IPS-NIHi7 (cell line): ENCODE data around the gene MUC4.
"Not testable (repeated sequence)": the region's sequence is repeated elsewhere in the genome, so short reads cannot be mapped to it uniquely, and the experiment has no call there.

Experiments used
- DNase-seq: peaks from one replicate; pipeline ENCODE4 v3.0.0; 2012; ENCODE audit warnings: mixed read lengths; ENCODE audit errors: extremely low spot score

MUC4 gene

GRCh38 chr3:195717852-195718476 is 93.8 kb downstream of the MUC4 start:
- DNase-seq: no peak

- no peak for DNase-seq
These were observed 94.3 kb downstream of the MUC4 start for GRCh38 chr3:195717416-195717815.

- DNase-seq: no peak
These were observed 96.0 kb downstream of the MUC4 start for GRCh38 chr3:195715583-195716266.

- no peak for DNase-seq
These were observed 96.6 kb downstream of the MUC4 start for GRCh38 chr3:195715134-195715533.

GRCh38 chr3:195714380-195715011 is 97.2 kb downstream of the MUC4 start:
- DNase-seq: no peak

- not testable (repeated sequence) for DNase-seq
These were observed 98.6 kb downstream of the MUC4 start for GRCh38 chr3:195713150-195713549.

- DNase-seq: not testable (repeated sequence)
These were observed 99.2 kb downstream of the MUC4 start for GRCh38 chr3:195712535-195712910.

- DNase-seq: no peak
These were observed 99.8 kb downstream of the MUC4 start for GRCh38 chr3:195711813-195712534.

- not testable (repeated sequence) for DNase-seq
These were observed 100.5 kb downstream of the MUC4 start for GRCh38 chr3:195711091-195711812.

GRCh38 chr3:195710126-195710905 is 101.4 kb downstream of the MUC4 start:
- not testable (repeated sequence) for DNase-seq

GRCh38 chr3:195709676-195710085 is 102.0 kb downstream of the MUC4 start:
- DNase-seq: no peak

GRCh38 chr3:195708626-195709481 is 102.9 kb downstream of the MUC4 start:
- no peak for DNase-seq

GRCh38 chr3:195708061-195708460 is 103.7 kb downstream of the MUC4 start:
- no peak for DNase-seq

GRCh38 chr3:195705081-195705991 is 106.4 kb downstream of the MUC4 start:
- no peak for DNase-seq

- no peak for DNase-seq
These were observed 107.2 kb downstream of the MUC4 start for GRCh38 chr3:195704433-195704999.

GRCh38 chr3:195703776-195704175 is 108.0 kb downstream of the MUC4 start:
- DNase-seq: no peak

- DNase-seq: no peak
These were observed 110.5 kb downstream of the MUC4 start for GRCh38 chr3:195701042-195701915.

- DNase-seq: no peak
These were observed 111.4 kb downstream of the MUC4 start for GRCh38 chr3:195700319-195700718.
